Chondrocyte (in vitro differentiated cells): ENCODE results near the gene RPAIN. TPM values are rescaled to one million over a fixed set of nuclear protein-coding genes. Genes with fewer than 3 reads are reported as not detected.
A peak's percentile ranks its signal among the peaks of the same experiment; 100 is the strongest.

Source experiments
- DNase-seq: peaks from one replicate; pipeline ENCODE4 v3.0.0; 2021; ENCODE audit warnings: mixed read lengths, low spot score
- H3K27ac Mint-ChIP-seq: one replicate; pipeline ENCODE4 v1.8.0; 2021; ENCODE audit warnings: mild to moderate bottlenecking, moderate library complexity, mixed read lengths; ENCODE audit not compliant: unreplicated experiment
- H3K27me3 Mint-ChIP-seq: 2 replicates; pipeline ENCODE4 v1.8.0; 2021; ENCODE audit warnings: low read depth, mixed read lengths
- H3K36me3 Mint-ChIP-seq: 2 replicates; pipeline ENCODE4 v1.8.0; 2021; ENCODE audit warnings: low read depth, mixed read lengths
- H3K4me1 Mint-ChIP-seq: 2 replicates; pipeline ENCODE4 v1.8.0; 2021; ENCODE audit warnings: low read depth, mild to moderate bottlenecking, mixed read lengths
- H3K4me3 Mint-ChIP-seq: one replicate; pipeline ENCODE4 v1.8.0; 2021; ENCODE audit warnings: mild to moderate bottlenecking, moderate library complexity, mixed read lengths; ENCODE audit not compliant: unreplicated experiment
- H3K9me3 Mint-ChIP-seq: 2 replicates; pipeline ENCODE4 v1.8.0; 2021; ENCODE audit warnings: low read depth, mixed read lengths
- CTCF ChIP-seq: fragments of 200-600 bp; sonication (generic); IDR thresholded peaks from 2 replicates; pipeline ENCODE4 v1.5.0; 2021; ENCODE audit warnings: antibody characterized with exemption, mild to moderate bottlenecking, moderate library complexity
- total RNA-seq: library from RNA; stranded (reverse); gene quantifications from 3 replicates; pipeline ENCODE4 v1.2.1, GENCODE V29; 2021

RPAIN gene
- total RNA-seq, 1 donor from 2014 or later = 35.1 TPM

- Mint-ChIP-seq H3K4me1 (peaks cover 30% of the 10 kb centered on the region), H3K4me3 (peak overlapping the region; percentile 78), H3K36me3 (peaks cover 8% of the 10 kb centered on the region), H3K27me3 (no peaks in the 10 kb centered on the region), H3K9me3 (no peaks in the 10 kb centered on the region), H3K27ac (peak overlapping the region; percentile 82)
- TF ChIP-seq CTCF = no peak
- no peak for DNase-seq
Measured at GRCh38 chr17:5437721-5438317, 17.8 kb downstream of the RPAIN start.

GRCh38 chr17:5438716-5439445, 18.9 kb downstream of the RPAIN start, which contains the start of gene C1QBP:
Gene C1QBP (minus strand): TSS chr17:5439155. CDS start chr17:5439073, 82 bp downstream.
- peaks cover 30% of the 10 kb centered on the region for H3K4me1 Mint-ChIP-seq
- H3K27me3 Mint-ChIP-seq = no peaks in the 10 kb centered on the region
- DNase-seq = peak; percentile 96
- H3K36me3 Mint-ChIP-seq = peaks cover 4% of the 10 kb centered on the region
- H3K27ac Mint-ChIP-seq = peak within 1 kb of the TSS; percentile 86
- H3K9me3 Mint-ChIP-seq = no peaks in the 10 kb centered on the region
- TF ChIP-seq CTCF = peak; percentile 99
- H3K4me3 Mint-ChIP-seq = peak within 1 kb of the TSS; percentile 78

- Mint-ChIP-seq H3K36me3 (peaks cover 6% of the 10 kb centered on the region), H3K4me1 (peaks cover 30% of the 10 kb centered on the region), H3K27me3 (no peaks in the 10 kb centered on the region), H3K9me3 (no peaks in the 10 kb centered on the region), H3K4me3 (peak overlapping the region; percentile 78), H3K27ac (peak overlapping the region; percentile 86)
- DNase-seq = no peak
- TF ChIP-seq CTCF = peak; percentile 75
Measured at GRCh38 chr17:5439446-5439764, 19.4 kb downstream of the RPAIN start.

- no peak for TF ChIP-seq CTCF
- no peak overlapping the region for H3K27ac Mint-ChIP-seq
- H3K4me3 Mint-ChIP-seq = no peak overlapping the region
- H3K27me3 Mint-ChIP-seq = no peaks in the 10 kb centered on the region
- peaks cover 10% of the 10 kb centered on the region for H3K36me3 Mint-ChIP-seq
- no peak for DNase-seq
- H3K9me3 Mint-ChIP-seq = no peaks in the 10 kb centered on the region
- peaks cover 9% of the 10 kb centered on the region for H3K4me1 Mint-ChIP-seq
Measured at GRCh38 chr17:5443728-5444127, 23.7 kb downstream of the RPAIN start.

- Mint-ChIP-seq H3K27ac (no peak overlapping the region), H3K27me3 (no peaks in the 10 kb centered on the region), H3K4me1 (peaks cover 8% of the 10 kb centered on the region), H3K9me3 (no peaks in the 10 kb centered on the region), H3K36me3 (peaks cover 13% of the 10 kb centered on the region), H3K4me3 (no peak overlapping the region)
- TF ChIP-seq CTCF = no peak
- DNase-seq = peak; percentile 93
Measured at GRCh38 chr17:5444209-5444608, 24.2 kb downstream of the RPAIN start.
